Endothelial cell of hepatic sinusoid (primary cell): Measurements from ENCODE around the gene EPB41L4B.

Experiments used
- in situ Hi-C: cut with HindIII; loops from 2 replicates; pipeline ENCODE4 v1.10.0; 2017; ENCODE audit warnings: low sequenced_read_pairs

EPB41L4B gene

GRCh38 chr9:109171926-109172325 lies 148.9 kb downstream of the EPB41L4B start:
- in situ Hi-C loops = no loop called here

GRCh38 chr9:109168170-109168569 lies 152.7 kb downstream of the EPB41L4B start:
- in situ Hi-C loops = no loop called here

- in situ Hi-C loops = no loop called here
Observed at GRCh38 chr9:109167716-109168115, 153.1 kb downstream of the EPB41L4B start.

GRCh38 chr9:109166771-109167601 lies 153.9 kb downstream of the EPB41L4B start, which contains the start of gene FRRS1L:
FRRS1L (minus strand) TSS chr9:109167249; CDS start chr9:109167138, 111 bp downstream.
- in situ Hi-C loops = no loop called here

GRCh38 chr9:109166171-109166770 lies 154.6 kb downstream of the EPB41L4B start:
- in situ Hi-C loops = no loop called here

- in situ Hi-C loops = no loop called here
Observed at GRCh38 chr9:109164042-109164441, 156.8 kb downstream of the EPB41L4B start.

- in situ Hi-C loops = no loop called here
Observed at GRCh38 chr9:109163194-109163593, 157.7 kb downstream of the EPB41L4B start.

- in situ Hi-C loops = no loop called here
Observed at GRCh38 chr9:109162677-109163076, 158.2 kb downstream of the EPB41L4B start.

- in situ Hi-C loops = no loop called here
Observed at GRCh38 chr9:109161471-109161870, 159.4 kb downstream of the EPB41L4B start.

GRCh38 chr9:109159583-109159982 lies 161.3 kb downstream of the EPB41L4B start:
- in situ Hi-C loops = no loop called here

GRCh38 chr9:109158651-109159050 lies 162.2 kb downstream of the EPB41L4B start:
- in situ Hi-C loops = no loop called here

- in situ Hi-C loops = no loop called here
Observed at GRCh38 chr9:109156708-109157107, 164.2 kb downstream of the EPB41L4B start.

- in situ Hi-C loops = no loop called here
Observed at GRCh38 chr9:109150925-109151545, 169.8 kb downstream of the EPB41L4B start.

- in situ Hi-C loops = no loop called here
Observed at GRCh38 chr9:109149722-109150121, 171.1 kb downstream of the EPB41L4B start.

- in situ Hi-C loops = no loop called here
Observed at GRCh38 chr9:109149089-109149488, 171.8 kb downstream of the EPB41L4B start.

GRCh38 chr9:109145051-109145450 lies 175.8 kb downstream of the EPB41L4B start:
- in situ Hi-C loops = no loop called here

- in situ Hi-C loops = no loop called here
Observed at GRCh38 chr9:109143881-109144562, 176.8 kb downstream of the EPB41L4B start.

GRCh38 chr9:109141375-109141774 lies 179.5 kb downstream of the EPB41L4B start:
- in situ Hi-C loops = no loop called here

GRCh38 chr9:109139851-109140250 lies 181.0 kb downstream of the EPB41L4B start:
- in situ Hi-C loops = no loop called here

GRCh38 chr9:109138421-109138820 lies 182.4 kb downstream of the EPB41L4B start:
- in situ Hi-C loops = no loop called here

- in situ Hi-C loops = no loop called here
Observed at GRCh38 chr9:109134167-109134578, 186.7 kb downstream of the EPB41L4B start.
